Loucy (cell line): ENCODE measurements around the gene ARHGAP42.

ENCODE experiments used
- CTCF ChIP-seq: fragments of 200-600 bp; sonication (generic); conservative IDR thresholded peaks from 2 replicates; pipeline ENCODE4 v1.5.1; 2014; ENCODE audit warnings: mild to moderate bottlenecking, antibody characterized with exemption, low read length
- EZH2phosphoT487 ChIP-seq: fragments of 200-600 bp; IDR thresholded peaks from 2 replicates; pipeline ENCODE4 v1.6.1; 2018; ENCODE audit warnings: antibody characterized with exemption, mild to moderate bottlenecking, moderate library complexity, borderline replicate concordance

- TF ChIP-seq CTCF (no peak), EZH2phosphoT487 (no peak)
Observed at GRCh38 chr11:100837311-100837710, 150.2 kb downstream of the ARHGAP42 start.
